Astrocyte (in vitro differentiated cells and primary cell): ENCODE data around the gene PAXIP1.

Experiments used
- CTCF ChIP-seq: IDR thresholded peaks from 2 replicates; pipeline ENCODE4 v1.5.1; 2011; ENCODE audit warnings: low read depth, mild to moderate bottlenecking, inconsistent platforms, low read length, moderate library complexity; ENCODE audit not compliant: insufficient read depth
- EZH2 ChIP-seq: IDR thresholded peaks from 2 replicates; pipeline ENCODE4 v1.6.1; 2012; ENCODE audit warnings: mild to moderate bottlenecking, low read length, inconsistent platforms; ENCODE audit not compliant: insufficient read depth

GRCh38 chr7:154943906-154944305 is 59.0 kb downstream of the PAXIP1 start:
- no peak for TF ChIP-seq CTCF
- no peak for TF ChIP-seq EZH2
